ENCODE results near the gene LAMB4.

DNA sequence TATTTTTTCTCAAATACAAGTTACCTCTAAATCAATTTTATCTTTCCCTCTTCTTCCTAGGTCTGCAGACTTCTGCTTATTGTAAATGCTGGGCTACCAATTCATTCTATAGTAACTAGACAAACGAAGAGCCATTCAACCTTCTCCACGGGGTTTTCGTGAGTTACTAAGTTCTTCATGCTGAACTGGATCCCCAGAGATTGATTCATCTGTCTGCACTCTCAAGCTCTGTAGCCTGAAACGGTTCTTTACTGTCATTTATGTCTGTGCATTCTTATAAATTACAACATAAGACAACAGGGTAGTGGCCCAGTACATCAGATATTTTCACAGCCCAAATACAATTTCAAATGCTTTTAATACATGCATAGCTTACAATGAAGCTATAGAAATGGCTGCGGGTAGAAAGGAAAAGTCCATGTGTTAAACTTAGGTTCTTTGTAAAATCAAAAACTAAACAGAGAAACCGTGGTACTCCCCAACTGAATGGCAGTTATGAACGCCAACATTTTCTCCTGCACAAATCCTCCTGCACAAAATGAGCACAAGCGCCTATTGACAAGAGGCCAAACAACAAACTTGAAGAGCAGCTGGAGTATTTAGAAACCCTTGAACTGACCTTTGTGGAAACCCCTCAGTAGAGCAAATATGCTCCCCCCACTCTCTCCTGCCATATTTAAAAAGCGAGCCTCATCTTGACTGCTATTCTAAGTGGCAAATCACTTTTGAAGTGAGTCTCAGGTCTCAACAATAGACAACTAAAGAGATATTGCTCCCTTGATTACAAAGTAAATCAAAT is 147.9 kb downstream of the LAMB4 start:
- TF ChIP-seq MAX (IDR thresholded peaks at IDR 0.05) (no peak), USF2 (IDR thresholded peaks at IDR 0.05) (no peak), RCOR1 (IDR thresholded peaks at IDR 0.05; ENCODE audit: low read depth, low read length) (no peak), CHD2 (IDR thresholded peaks at IDR 0.05; ENCODE audit: low read length, partially characterized antibody) (no peak), RFX5 (IDR thresholded peaks at IDR 0.05) (no peak), RAD21 (conservative IDR thresholded peaks at IDR 0.05 in 1 of 2, IDR thresholded peaks at IDR 0.05 in 1 of 2) (no peak), MAFK (IDR thresholded peaks at IDR 0.05; ENCODE audit: partially characterized antibody) (no peak), HOXA7 (CRISPR knock-in tag; IDR thresholded peaks at IDR 0.05) (no peak)
- TF ChIP-seq, protein P1, sequence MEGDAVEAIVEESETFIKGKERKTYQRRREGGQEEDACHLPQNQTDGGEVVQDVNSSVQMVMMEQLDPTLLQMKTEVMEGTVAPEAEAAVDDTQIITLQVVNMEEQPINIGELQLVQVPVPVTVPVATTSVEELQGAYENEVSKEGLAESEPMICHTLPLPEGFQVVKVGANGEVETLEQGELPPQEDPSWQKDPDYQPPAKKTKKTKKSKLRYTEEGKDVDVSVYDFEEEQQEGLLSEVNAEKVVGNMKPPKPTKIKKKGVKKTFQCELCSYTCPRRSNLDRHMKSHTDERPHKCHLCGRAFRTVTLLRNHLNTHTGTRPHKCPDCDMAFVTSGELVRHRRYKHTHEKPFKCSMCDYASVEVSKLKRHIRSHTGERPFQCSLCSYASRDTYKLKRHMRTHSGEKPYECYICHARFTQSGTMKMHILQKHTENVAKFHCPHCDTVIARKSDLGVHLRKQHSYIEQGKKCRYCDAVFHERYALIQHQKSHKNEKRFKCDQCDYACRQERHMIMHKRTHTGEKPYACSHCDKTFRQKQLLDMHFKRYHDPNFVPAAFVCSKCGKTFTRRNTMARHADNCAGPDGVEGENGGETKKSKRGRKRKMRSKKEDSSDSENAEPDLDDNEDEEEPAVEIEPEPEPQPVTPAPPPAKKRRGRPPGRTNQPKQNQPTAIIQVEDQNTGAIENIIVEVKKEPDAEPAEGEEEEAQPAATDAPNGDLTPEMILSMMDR (IDR thresholded peaks at IDR 0.05) = no peak

All from A549 (cell line).